T-helper 2 cell treated with Interferon-gamma antibody and Interleukin-4, amounts not matched to agents 5 μg/mL and 100 μg/mL, for 36 hours (primary cell): Measurements from ENCODE around the gene ATP2B2.

Experiments
- DNase-seq: peaks from one replicate; pipeline ENCODE4 v3.0.0; 2021; ENCODE audit warnings: low spot score
- H3K27ac Mint-ChIP-seq: one replicate; pipeline ENCODE4 v1.8.0; 2021; ENCODE audit warnings: mild to moderate bottlenecking, mixed read lengths
- H3K27me3 Mint-ChIP-seq: one replicate; pipeline ENCODE4 v1.8.0; 2021; ENCODE audit warnings: low read depth, mixed read lengths
- H3K36me3 Mint-ChIP-seq: one replicate; pipeline ENCODE4 v1.8.0; 2021; ENCODE audit warnings: low read depth, mixed read lengths
- H3K4me1 Mint-ChIP-seq: one replicate; pipeline ENCODE4 v1.8.0; 2021; ENCODE audit warnings: low read depth, mixed read lengths
- H3K4me3 Mint-ChIP-seq: one replicate; pipeline ENCODE4 v1.8.0; 2022; ENCODE audit warnings: mild to moderate bottlenecking, moderate library complexity, mixed read lengths
- H3K9me3 Mint-ChIP-seq: one replicate; pipeline ENCODE4 v1.8.0; 2021; ENCODE audit warnings: mixed read lengths

The ATP2B2 gene

GRCh38 chr3:10356461-10356981, 148.9 kb downstream of the ATP2B2 start:
- no peaks in the 10 kb centered on the region for H3K4me1 Mint-ChIP-seq
- H3K27me3 Mint-ChIP-seq, result peaks cover 3% of the 10 kb centered on the region
- no peaks in the 10 kb centered on the region for H3K9me3 Mint-ChIP-seq
- no peaks in the 10 kb centered on the region for H3K36me3 Mint-ChIP-seq
- DNase-seq, result no peak
- no peak overlapping the region for H3K27ac Mint-ChIP-seq
- no peak overlapping the region for H3K4me3 Mint-ChIP-seq

- no peaks in the 10 kb centered on the region for H3K36me3 Mint-ChIP-seq
- H3K4me1 Mint-ChIP-seq, result no peaks in the 10 kb centered on the region
- no peak overlapping the region for H3K4me3 Mint-ChIP-seq
- no peak overlapping the region for H3K27ac Mint-ChIP-seq
- no peak for DNase-seq
- peaks cover 3% of the 10 kb centered on the region for H3K27me3 Mint-ChIP-seq
- H3K9me3 Mint-ChIP-seq, result no peaks in the 10 kb centered on the region
These were observed 150.9 kb downstream of the ATP2B2 start for GRCh38 chr3:10354361-10355015.

- no peaks in the 10 kb centered on the region for H3K4me1 Mint-ChIP-seq
- H3K27me3 Mint-ChIP-seq, result peaks cover 3% of the 10 kb centered on the region
- DNase-seq, result no peak
- no peak overlapping the region for H3K4me3 Mint-ChIP-seq
- H3K36me3 Mint-ChIP-seq, result no peaks in the 10 kb centered on the region
- no peaks in the 10 kb centered on the region for H3K9me3 Mint-ChIP-seq
- H3K27ac Mint-ChIP-seq, result no peak overlapping the region
These were observed 151.6 kb downstream of the ATP2B2 start for GRCh38 chr3:10353661-10354360.

GRCh38 chr3:10353160-10353559, 152.2 kb downstream of the ATP2B2 start:
- H3K27me3 Mint-ChIP-seq, result peaks cover 3% of the 10 kb centered on the region
- no peak overlapping the region for H3K4me3 Mint-ChIP-seq
- H3K4me1 Mint-ChIP-seq, result no peaks in the 10 kb centered on the region
- DNase-seq, result no peak
- H3K36me3 Mint-ChIP-seq, result no peaks in the 10 kb centered on the region
- H3K27ac Mint-ChIP-seq, result no peak overlapping the region
- no peaks in the 10 kb centered on the region for H3K9me3 Mint-ChIP-seq

- no peaks in the 10 kb centered on the region for H3K4me1 Mint-ChIP-seq
- H3K9me3 Mint-ChIP-seq, result no peaks in the 10 kb centered on the region
- H3K27me3 Mint-ChIP-seq, result peaks cover 3% of the 10 kb centered on the region
- H3K36me3 Mint-ChIP-seq, result no peaks in the 10 kb centered on the region
- H3K4me3 Mint-ChIP-seq, result no peak overlapping the region
- no peak for DNase-seq
- H3K27ac Mint-ChIP-seq, result no peak overlapping the region
These were observed 153.1 kb downstream of the ATP2B2 start for GRCh38 chr3:10352146-10352911.

GRCh38 chr3:10351013-10351735, 154.2 kb downstream of the ATP2B2 start:
- Mint-ChIP-seq H3K27me3 (peaks cover 3% of the 10 kb centered on the region), H3K4me3 (no peak overlapping the region), H3K36me3 (no peaks in the 10 kb centered on the region), H3K9me3 (no peaks in the 10 kb centered on the region), H3K27ac (no peak overlapping the region), H3K4me1 (no peaks in the 10 kb centered on the region)
- no peak for DNase-seq

GRCh38 chr3:10350324-10350985, 154.9 kb downstream of the ATP2B2 start:
- no peak overlapping the region for H3K4me3 Mint-ChIP-seq
- H3K4me1 Mint-ChIP-seq, result no peaks in the 10 kb centered on the region
- no peak overlapping the region for H3K27ac Mint-ChIP-seq
- H3K27me3 Mint-ChIP-seq, result peaks cover 3% of the 10 kb centered on the region
- no peak for DNase-seq
- H3K9me3 Mint-ChIP-seq, result no peaks in the 10 kb centered on the region
- H3K36me3 Mint-ChIP-seq, result no peaks in the 10 kb centered on the region

- H3K4me1 Mint-ChIP-seq, result no peaks in the 10 kb centered on the region
- peaks cover 3% of the 10 kb centered on the region for H3K27me3 Mint-ChIP-seq
- no peaks in the 10 kb centered on the region for H3K36me3 Mint-ChIP-seq
- no peaks in the 10 kb centered on the region for H3K9me3 Mint-ChIP-seq
- no peak overlapping the region for H3K4me3 Mint-ChIP-seq
- DNase-seq, result no peak
- no peak overlapping the region for H3K27ac Mint-ChIP-seq
These were observed 155.6 kb downstream of the ATP2B2 start for GRCh38 chr3:10349801-10350200.

GRCh38 chr3:10348404-10348721, 157.0 kb downstream of the ATP2B2 start:
- H3K4me1 Mint-ChIP-seq, result no peaks in the 10 kb centered on the region
- H3K4me3 Mint-ChIP-seq, result no peak overlapping the region
- no peak overlapping the region for H3K27ac Mint-ChIP-seq
- no peaks in the 10 kb centered on the region for H3K27me3 Mint-ChIP-seq
- H3K9me3 Mint-ChIP-seq, result no peaks in the 10 kb centered on the region
- no peaks in the 10 kb centered on the region for H3K36me3 Mint-ChIP-seq
- no peak for DNase-seq

- H3K27ac Mint-ChIP-seq, result no peak overlapping the region
- H3K9me3 Mint-ChIP-seq, result no peaks in the 10 kb centered on the region
- H3K27me3 Mint-ChIP-seq, result no peaks in the 10 kb centered on the region
- no peaks in the 10 kb centered on the region for H3K4me1 Mint-ChIP-seq
- H3K36me3 Mint-ChIP-seq, result no peaks in the 10 kb centered on the region
- no peak for DNase-seq
- H3K4me3 Mint-ChIP-seq, result no peak overlapping the region
These were observed 157.6 kb downstream of the ATP2B2 start for GRCh38 chr3:10347648-10348403.

GRCh38 chr3:10345911-10346310, 159.5 kb downstream of the ATP2B2 start:
- H3K4me1 Mint-ChIP-seq, result no peaks in the 10 kb centered on the region
- DNase-seq, result no peak
- no peaks in the 10 kb centered on the region for H3K27me3 Mint-ChIP-seq
- H3K27ac Mint-ChIP-seq, result no peak overlapping the region
- H3K9me3 Mint-ChIP-seq, result no peaks in the 10 kb centered on the region
- no peak overlapping the region for H3K4me3 Mint-ChIP-seq
- no peaks in the 10 kb centered on the region for H3K36me3 Mint-ChIP-seq

- H3K27me3 Mint-ChIP-seq, result no peaks in the 10 kb centered on the region
- no peaks in the 10 kb centered on the region for H3K36me3 Mint-ChIP-seq
- no peaks in the 10 kb centered on the region for H3K4me1 Mint-ChIP-seq
- no peak for DNase-seq
- no peak overlapping the region for H3K4me3 Mint-ChIP-seq
- no peak overlapping the region for H3K27ac Mint-ChIP-seq
- no peaks in the 10 kb centered on the region for H3K9me3 Mint-ChIP-seq
These were observed 160.3 kb downstream of the ATP2B2 start for GRCh38 chr3:10344944-10345575.
